Activated T-cell treated with anti-CD3 and anti-CD28 coated beads for 1 hour (primary cell): ENCODE measurements around the gene RNF144B.
"Not testable (repeated sequence)": the region's sequence is repeated elsewhere in the genome, so short reads cannot be mapped to it uniquely, and the experiment has no call there.

Source experiments
- DNase-seq: peaks from one replicate; pipeline ENCODE4 v3.0.0-alpha.2; 2020; ENCODE audit warnings: low read depth

Gene RNF144B

DNA sequence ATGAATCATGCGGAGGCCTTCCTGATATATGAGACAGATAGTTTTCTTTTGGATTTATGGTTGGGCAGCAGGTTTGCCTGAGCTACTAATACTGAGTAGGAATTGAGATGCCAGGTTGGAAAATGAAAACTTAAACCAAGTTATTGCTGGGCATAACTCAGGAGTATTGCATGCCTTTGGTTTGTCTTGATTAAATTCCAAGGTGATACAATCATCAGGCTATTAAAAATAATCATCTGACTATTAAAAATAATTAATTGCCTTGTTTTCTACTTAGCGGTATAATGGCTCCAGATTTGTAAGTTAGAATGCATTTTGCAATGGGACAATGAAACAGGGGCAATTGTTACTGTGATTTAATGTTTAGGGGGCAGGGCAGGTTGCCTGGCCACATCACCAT is 15.5 kb upstream of the RNF144B start:
- no peak for DNase-seq

- no peak for DNase-seq
Observed at GRCh38 chr6:18380158-18380836, 6.9 kb upstream of the RNF144B start.

- DNase-seq, result no peak
Observed at GRCh38 chr6:18380851-18381250, 6.3 kb upstream of the RNF144B start.

- DNase-seq, result no peak
Observed at GRCh38 chr6:18383441-18383840, 3.7 kb upstream of the RNF144B start.

DNA sequence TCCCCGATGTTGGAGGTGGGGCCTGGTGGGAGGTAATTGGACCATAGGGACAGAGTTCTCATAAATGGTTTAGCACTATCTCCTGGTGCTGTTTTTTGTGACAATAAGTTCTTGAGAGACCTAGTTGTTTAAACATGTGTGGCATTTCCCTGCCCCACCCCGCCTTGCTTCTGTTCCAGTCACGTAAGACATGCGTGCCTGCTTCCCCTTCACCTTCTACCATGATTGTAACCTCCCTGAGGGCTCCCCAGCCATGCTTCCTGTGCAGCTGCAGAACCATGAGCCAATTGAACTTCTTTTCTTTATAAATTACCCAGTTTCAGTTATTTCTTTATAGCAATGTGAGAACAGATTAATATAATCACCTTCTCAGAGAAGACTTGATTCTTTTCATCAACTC is 2.5 kb upstream of the RNF144B start:
- no peak for DNase-seq

DNA sequence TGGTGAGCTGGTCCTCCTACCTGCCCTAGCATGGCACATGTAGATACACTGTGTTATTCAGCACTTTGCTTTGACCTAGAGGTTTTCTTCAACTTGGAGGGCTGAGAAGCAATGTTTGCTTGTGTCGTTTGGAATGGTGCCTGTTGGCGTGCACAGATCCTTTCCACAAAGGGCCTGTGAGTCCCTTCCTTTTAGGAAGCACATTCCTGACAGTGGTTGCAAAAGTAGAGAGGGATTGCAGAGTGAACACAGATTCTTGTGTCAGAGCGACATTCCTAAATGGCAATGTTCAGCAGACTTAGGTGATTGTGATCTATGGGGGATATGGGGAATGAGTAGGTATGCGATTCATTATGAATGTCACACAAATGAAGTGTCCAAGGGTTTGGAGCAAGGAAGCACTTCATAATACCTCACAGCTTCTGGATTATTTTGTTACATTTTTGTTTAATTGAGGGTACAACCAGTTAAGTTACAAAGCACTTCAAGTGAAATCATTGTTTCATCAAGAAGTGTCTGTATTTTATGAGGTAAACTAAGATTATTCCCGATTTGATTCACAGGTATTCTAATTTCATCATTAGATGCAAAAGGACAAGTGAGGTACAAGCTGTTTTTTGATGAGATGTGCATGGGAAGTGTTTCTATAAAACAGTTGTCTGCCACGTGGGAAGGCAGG is 713 bp upstream of the RNF144B start:
- DNase-seq, result no peak

GRCh38 chr6:18388271-18388670 is 1.1 kb downstream of the RNF144B start:
- DNase-seq, result no peak

- no peak for DNase-seq
Observed at GRCh38 chr6:18388942-18389341, 1.8 kb downstream of the RNF144B start.

GRCh38 chr6:18389479-18389878 is 2.3 kb downstream of the RNF144B start:
- no peak for DNase-seq

GRCh38 chr6:18390476-18390875 is 3.3 kb downstream of the RNF144B start:
- DNase-seq, result no peak

DNA sequence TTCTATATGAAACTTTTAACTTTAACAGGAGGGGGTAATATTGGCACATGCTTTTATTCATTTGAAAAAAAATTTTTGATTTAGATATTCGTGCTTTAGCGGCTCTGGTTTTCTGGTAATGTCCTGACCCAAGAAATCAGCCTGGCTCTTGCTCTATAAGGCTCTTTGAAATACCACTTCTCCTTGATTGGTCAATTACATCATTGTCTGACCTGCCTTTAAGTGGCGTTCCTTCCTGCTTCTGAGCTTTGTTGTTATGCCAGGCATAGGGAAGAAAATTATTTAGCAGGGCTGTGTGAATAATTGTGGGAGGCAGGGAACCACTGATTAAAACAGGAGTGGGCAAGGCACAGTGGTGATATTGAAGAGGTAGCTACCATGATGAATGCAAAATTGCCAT is 3.9 kb downstream of the RNF144B start:
- no peak for DNase-seq

- DNase-seq, result no peak
Observed at GRCh38 chr6:18392346-18392877, 5.3 kb downstream of the RNF144B start.

GRCh38 chr6:18393698-18394097 is 6.5 kb downstream of the RNF144B start:
- DNase-seq, result no peak

DNA sequence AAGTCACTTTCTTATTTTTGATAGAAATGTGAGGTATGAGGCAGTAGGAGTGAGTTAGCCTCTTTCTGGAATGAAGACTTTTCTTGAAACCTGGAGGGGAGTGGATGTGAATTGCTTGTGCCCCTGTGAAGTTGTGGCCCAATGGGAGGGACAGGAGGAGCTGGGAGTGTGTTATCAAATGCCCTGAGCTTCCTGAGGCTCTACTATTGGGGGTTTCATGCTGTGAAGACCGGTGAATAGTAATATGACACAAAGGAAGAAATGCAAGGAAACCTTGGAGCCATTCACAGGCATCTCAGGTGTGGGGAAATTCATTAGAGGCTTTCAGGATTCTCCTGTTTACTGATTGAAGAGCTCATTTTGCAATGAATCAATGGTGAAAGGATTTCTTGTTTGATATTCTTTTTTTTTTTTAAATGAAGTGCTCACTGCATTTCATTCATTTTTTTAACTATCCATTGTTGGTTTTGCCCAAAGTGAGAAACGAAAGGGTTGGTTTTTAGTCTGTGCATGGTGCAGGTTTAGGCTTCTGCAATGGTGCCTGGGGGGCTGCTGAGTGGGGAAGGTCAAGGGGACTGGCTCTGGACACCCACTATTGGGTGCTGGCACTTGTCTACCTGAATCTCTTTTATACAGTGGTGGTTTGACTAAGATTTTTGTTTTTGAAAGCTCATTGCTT is 8.2 kb downstream of the RNF144B start:
- DNase-seq, result no peak

GRCh38 chr6:18395856-18396197 is 8.7 kb downstream of the RNF144B start:
- no peak for DNase-seq

GRCh38 chr6:18397701-18398100 is 10.6 kb downstream of the RNF144B start:
- no peak for DNase-seq

GRCh38 chr6:18398225-18398624 is 11.1 kb downstream of the RNF144B start:
- not testable (repeated sequence) for DNase-seq

DNA sequence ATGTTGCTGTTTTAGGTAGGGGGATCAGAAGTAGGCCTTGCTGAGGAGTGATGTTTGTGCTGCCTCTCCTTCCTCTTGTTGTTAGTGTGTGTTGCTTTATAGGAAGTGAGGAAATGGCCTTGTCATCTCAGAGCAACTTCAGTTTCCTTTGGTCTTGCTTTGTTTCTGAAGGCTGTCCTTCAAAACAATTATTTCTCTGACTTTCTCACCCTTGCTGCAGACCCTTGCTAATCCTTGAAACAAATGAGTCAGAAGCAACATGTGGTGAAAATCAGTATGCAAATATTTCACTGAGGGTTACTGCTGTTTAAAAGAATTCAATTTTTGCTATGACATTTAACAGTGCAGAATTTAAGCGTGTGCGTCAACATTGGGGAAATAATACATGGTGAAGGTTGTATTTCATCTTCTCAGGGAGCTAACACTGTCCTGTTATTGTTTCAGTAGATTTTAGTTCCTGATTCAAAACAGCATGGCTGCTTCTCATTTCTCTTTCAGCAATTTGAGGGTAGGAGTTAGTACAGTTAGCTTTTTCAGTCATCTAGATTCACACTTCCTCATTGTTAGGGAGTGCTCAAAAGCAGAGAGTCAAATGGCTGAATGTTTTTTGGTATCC is 13.8 kb downstream of the RNF144B start:
- DNase-seq, result no peak

GRCh38 chr6:18404965-18405364 is 17.8 kb downstream of the RNF144B start:
- not testable (repeated sequence) for DNase-seq

- no peak for DNase-seq
Observed at GRCh38 chr6:18405477-18406293, 18.5 kb downstream of the RNF144B start.

DNA sequence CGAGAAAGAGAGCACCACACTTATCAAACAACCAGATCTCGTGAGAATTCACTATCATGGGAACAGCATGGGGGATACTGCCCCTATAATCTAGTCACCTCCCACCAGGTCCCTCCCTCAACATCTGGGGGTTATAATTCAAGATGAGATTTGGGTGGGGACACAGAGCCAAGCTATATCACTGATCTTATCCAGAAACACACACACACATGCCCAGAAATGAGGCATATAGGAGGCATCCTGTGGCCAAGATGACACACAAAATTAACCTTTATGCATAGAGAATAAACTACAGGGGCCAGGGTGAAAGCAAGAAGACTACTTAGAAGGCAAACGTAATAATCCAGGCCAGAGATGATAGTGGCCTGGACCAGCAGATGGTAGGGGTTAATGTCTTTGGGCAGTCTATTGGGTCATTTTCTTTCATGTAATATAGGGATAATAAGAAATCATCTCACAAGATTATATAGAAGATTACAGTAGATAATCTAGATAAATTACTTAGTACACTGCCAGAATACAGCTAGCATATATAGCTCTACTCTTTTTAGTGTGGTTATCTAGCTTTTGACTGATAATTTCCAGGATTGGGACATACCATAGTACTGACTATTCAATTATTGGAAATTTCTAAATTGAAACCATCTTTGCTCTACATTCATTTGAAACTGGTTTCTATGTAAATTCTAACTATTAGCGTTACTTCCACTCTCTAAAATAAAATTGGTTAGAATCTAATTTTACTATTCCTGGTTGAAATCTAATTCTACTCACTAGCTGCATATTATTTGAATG is 20.0 kb downstream of the RNF144B start:
- no peak for DNase-seq
